Femur (tissue), 1 donor: ENCODE measurements around the gene RPS6KB2.
"Not testable (repeated sequence)": the region's sequence is repeated elsewhere in the genome, so short reads cannot be mapped to it uniquely, and the experiment has no call there.

Experiments
- DNase-seq: peaks from one replicate; pipeline ENCODE4 v3.0.0-alpha.2; 2017

Gene RPS6KB2

DNA sequence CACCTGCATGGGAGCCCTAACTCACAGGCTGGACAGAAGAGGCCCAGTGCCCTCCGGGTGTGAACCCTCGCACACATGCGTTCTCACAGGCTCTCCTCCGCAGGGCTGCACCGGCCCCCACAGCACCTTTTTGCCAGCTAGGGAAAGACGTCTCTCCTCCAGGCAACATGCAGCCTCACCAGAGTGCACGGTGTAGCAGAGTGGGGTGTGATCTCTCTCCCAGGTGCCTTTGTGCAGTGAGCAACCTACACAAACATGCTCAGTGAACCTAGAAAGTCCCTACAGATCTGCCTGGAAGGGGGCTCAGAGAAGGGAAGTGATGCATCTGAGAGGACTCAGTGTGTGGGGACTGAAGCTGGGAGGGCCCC is 16.5 kb upstream of the RPS6KB2 start:
- no peak for DNase-seq

DNA sequence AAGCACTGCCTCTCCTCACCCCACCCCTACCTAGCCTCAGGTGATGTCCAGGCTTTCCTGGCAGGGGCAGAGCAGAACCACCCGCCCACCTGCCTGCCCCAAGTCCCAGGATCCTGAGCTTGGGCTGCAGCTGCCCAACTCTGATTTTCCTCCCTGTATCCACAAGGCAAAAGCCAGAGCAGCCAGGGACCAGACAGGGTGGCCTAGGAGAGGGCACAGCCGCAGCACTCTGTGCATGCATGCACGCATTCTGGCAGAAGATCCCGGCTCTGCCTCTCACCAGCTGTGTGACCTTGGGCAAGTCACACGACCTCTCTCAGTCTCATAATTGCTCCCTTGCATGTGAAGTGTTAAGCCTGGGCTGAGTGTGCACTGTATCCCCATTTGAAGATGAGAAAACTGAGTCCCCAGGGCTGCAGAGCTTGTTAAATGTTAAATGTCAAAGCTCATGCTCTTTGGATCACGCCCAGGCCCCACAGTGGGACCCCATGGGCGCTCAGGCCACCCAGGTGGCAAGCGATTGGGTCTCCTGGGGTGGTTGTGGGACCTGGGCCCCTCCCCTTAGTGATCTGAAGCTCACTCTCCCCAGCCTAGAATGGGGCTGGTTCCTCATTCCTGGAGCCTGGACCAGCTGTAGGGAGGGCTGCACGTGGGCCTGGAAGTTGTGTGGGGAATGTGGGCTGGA is 15.7 kb upstream of the RPS6KB2 start:
- no peak for DNase-seq

DNA sequence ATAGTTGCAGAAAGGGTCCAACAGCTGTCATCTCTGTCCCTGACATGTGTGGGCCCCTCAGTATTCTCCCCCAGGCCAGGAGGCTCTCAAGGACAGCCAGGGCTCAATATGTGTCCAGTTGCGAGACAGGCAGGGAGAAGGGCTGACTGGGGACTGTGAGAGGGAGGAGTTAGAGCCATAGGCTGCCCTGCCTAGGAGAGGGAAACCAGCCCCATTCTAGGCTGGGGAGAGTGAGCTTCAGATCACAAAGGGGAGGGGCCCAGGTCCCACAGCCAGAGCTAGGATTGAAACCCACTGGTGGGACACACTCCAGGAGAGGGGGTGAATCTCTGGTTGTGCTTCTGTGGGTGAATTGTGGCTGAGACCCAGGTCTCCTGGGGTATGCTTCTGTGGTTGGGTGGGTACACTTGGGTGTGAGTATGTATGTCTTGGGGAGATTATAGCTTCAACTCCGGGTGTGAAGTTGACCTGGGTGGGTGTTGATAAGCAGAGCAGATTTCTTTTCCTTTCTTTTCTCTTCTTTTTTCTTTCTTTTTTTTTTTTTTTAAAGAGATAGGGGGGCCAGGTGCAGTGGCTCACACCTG is 14.9 kb upstream of the RPS6KB2 start:
- no peak for DNase-seq

DNA sequence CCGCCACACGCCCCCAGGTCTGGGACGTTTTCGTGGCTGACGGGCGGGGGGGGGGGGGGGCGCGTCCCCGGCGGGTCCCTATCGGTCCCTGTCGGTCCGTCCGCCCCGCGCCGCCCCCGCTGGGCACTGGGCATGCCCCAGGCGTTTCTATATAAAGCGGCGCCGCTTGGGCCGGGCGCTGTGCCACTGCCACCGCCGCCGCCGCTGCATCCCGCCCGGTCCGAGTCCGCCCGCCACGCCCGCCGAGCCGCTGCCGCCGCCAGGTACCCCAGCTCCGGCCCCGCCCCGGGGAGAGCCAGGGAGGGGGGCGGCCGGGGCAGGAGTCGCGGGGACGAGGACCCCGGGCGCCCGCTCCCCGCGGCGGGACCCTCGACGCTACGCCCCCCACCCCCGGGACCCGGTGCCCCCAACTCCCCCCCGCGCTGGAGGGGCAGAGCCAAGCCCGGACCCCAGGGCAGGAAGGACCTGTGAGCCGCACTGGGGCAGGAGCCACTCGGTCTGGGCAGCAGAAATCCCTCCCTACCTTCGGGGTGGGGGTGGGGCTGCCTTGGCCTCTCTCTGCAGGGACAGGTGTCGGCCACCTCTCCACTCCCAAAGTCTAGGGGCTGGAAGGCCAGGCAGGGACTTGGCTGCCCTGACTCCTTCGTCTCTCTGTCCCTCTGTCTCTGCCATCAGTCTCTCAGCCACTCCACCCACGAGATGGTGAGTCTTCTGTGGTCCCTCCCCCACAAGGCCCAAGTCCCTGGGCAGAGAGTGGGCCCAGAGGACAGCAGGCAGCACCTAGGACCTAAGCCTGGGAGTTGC is 12.6 kb upstream of the RPS6KB2 start, which contains the start of gene CARNS1:
Gene CARNS1 (plus strand): TSS at position 178 of the 804 bp plus-strand sequence. CDS start 522 bp downstream, at position 700.
- DNase-seq: no peak

DNA sequence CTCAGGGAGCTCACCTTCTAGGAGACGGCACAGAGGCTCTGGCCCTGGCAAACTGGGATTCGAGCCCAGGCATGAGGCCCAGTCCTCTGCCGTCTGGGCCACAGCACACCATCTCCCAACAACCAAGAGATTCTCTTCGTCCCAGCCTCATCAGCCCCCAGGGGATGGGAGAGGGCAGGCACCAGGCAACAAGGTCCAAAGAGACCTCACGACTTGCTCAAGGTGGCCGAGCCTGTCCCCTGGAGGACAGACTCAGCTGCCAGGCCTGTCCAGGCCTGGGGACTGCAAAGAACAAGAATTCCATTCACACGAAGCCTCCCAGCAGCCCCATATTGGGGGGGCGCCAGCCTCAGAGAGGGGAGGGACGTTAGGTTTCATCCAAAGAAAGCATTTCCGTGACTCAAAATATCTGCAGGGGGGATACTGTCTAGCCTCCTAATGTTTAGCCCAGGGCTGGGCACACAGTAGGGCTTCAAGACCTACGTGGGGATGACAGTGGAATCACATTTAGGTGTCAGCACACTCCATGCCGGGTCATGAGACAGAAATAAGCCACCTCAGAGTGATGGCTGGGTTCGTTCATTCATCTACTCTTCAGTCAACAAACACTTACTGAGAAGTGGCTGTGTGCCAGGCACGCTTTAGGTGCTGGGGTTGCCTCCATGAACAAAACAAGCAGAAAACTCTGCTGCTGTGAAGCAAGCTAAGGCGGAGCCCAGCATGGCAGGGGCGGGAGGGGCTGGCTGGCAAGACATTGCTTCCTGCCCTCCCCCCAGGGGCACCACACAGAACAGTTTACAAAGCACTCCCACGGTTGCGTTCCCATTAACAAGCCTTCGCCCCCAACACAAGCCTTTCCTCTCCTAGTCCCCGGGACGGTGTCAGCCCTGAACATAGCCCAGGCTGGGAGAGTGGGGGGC is 11.6 kb upstream of the RPS6KB2 start:
- peak; percentile 60 for DNase-seq

DNA sequence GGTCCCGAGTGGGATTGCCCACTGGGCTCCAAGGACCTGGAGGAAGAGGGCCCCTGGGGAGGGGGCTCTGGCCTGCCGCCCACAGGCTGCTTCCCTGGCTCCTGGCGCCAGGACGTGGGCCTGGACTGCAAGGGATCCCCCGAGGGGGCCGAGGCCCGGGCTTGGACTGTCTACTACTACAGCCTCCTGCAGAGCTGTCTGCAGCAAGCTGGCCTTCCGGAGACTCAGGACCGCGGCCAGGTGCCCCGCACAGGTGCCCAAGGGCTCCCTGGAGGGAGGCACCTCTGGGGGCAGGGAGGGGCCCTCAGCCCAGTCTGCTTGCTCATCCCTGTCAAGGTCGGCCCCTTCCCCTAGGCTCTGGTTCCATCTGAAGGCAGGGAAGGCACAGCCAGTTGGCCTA is 10.9 kb upstream of the RPS6KB2 start:
- no peak for DNase-seq

DNA sequence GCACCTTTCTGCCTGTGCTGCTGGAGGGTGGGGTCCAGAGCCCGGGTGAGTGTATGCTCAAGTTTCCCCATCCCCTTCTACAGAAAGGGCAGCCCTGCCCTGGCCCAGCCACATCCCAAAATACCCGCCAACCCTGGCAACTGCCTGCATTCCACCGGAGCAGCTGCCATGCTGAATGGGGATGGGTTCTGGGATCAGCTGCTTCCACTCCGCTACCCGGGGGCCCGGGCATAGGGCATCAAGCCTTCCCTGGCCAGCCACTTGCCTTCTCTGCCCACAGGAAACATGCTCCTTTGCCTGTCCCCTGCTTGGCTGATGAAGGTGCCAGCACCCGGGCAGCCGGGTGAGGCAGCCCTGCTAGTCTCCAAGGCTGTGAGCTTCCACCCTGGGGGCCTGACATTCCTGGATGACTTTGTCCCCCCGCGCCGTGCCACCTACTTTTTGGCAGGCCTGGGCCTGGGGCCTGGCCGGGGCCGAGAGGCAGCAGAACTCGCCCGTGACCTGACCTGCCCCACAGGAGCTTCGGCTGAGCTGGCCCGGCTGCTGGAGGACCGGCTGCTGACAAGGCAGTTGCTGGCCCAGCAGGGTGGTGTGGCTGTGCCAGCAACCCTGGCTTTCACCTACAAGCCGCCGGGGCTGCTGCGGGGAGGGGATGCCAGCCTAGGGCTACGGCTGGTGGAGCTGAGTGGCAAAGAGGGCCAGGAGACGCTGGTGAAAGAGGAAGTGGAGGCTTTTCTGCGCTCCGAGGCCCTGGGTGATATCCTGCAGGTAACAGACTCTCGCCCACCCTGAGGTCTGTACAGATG is 9.6 kb upstream of the RPS6KB2 start:
- DNase-seq: peak; percentile 85

DNA sequence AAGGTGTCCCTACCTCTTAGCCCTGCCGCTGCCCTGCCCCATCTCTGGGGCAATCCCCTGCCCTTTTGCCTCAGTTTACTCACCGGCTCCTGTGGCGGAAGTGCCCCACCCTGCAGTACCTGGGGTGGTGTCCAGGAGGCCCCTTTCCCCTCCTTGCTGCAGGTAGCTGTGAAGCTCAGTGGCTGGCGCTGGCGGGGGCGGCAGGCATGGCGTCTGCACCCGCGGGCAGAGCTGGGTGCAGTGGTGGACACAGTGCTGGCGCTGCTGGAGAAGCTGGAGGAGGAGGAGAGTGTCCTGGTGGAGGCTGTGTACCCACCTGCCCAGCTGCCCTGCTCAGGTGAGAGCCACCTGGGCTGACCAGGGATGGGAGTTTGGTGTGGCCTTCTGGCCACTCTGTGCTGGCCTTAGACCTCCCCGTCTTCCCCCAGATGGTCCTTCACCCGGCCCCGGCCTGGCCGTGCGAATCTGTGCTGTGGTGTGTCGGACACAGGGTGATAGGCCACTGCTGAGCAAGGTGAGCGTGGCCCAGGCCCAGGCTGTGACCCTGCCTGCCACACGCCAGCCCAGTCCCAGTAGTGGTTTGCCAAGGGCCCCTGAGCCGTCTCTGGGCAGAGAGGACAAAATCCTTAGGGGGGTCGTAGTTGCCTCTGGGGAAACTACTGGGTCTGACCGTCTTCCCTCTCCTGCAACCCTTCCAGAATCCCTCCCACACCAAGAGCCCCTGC is 8.8 kb upstream of the RPS6KB2 start:
- no peak for DNase-seq

DNA sequence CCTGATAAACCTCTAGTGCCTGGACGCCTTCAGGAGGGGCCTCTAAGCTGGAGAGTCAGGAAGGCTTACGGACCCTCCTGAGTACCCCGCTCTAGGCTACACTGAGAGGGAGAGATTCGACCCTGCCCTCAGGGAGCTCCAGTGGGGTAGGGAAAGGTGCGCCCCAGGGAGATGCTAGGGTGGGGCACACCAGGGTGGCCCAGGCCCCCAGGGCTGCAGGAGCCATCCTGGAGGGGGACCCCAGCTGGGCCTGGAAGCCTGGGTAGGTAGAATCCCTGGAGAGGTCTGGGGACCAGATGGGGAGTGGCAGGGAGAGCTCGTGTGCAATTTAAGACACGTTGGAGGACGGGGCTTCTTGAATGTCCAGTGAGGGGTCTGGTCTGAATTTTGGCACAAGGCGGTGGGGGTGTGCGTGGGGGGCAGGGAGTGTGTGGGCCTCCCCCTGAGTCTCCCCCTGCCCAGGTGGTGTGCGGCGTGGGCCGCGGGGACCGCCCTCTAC is 8.1 kb upstream of the RPS6KB2 start:
- no peak for DNase-seq

DNA sequence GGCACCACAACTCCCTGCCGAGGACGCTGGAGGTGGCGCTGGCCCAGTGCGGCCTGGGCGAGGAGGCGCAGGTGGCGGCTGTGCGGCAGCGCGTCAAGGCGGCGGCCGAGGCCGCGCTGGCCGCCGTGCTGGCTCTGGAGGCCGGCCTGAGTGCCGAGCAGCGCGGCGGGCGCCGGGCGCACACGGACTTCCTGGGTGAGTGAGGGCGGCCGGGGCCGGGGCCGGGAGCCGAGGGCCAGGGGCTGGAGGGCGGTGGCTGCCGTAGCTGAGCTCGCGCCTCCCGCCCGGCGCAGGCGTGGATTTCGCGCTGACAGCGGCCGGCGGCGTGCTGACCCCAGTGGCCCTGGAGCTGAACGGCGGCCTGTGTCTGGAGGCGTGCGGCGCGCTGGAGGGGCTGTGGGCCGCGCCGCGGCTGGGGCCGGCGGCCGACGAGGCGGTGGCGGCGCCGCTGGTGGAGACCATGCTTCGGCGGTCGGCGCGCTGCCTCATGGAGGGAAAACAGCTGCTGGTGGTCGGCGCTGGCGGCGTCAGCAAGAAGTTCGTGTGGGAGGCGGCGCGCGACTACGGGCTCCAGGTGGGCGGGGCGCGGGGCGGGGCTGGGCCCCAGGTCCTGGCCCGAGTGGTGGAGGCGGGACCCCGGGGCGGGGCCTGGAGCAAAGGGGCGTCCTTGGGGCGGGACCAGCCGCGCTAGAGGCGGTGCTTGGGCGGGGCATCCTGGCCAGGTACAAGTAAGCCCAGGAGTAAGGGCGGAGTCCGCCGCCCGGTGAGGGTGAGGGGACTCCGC is 7.5 kb upstream of the RPS6KB2 start:
- DNase-seq: peak; percentile 97

DNA sequence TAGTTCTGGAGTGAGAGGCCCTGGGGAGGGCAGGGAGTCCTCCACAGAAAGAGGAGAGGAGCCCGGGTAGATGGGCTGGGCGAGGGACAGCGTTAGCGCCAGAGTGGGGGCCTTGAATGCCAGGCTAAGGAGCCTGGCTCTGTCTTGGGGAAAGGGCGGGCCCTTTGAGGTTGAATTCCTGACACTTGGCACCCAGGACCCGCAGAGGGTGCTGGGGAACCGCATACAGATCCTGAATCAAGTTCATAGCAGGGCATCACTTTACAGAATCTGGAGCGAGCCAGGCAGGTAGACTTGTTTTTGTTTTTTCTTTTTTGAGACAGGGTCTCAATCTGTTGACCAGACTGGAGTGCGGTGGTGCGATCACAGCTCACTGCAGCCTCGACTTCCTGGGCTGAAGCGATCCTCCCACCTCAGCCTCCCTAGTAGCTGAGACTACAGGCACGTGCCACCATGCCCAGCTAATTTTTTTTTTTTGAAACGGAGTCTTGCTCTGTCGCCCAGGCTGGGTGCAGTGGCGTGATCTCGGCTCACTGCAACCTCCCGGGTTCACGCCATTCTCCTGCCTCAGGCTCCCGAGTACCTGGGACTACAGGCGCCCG is 6.8 kb upstream of the RPS6KB2 start:
- no peak for DNase-seq

DNA sequence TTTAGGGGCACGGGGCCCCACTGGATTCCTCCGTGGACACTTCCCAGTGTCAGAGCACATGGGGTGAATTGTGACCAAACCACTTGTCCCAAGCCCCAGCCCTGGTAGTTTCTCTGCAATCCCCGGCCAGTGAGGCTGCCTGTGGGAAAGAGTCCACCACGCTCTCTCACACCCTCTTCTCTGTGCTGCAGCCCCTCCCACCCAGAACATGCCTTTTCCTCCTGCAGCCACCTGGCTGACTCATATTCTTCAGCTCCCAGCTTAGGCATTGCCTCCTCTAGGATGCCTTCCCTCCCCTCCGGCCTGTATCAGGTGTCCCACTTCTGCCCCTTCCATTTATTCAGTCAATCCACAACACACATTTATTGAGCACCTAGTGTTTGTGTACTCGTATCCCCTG is 5.4 kb upstream of the RPS6KB2 start:
- no peak for DNase-seq

DNA sequence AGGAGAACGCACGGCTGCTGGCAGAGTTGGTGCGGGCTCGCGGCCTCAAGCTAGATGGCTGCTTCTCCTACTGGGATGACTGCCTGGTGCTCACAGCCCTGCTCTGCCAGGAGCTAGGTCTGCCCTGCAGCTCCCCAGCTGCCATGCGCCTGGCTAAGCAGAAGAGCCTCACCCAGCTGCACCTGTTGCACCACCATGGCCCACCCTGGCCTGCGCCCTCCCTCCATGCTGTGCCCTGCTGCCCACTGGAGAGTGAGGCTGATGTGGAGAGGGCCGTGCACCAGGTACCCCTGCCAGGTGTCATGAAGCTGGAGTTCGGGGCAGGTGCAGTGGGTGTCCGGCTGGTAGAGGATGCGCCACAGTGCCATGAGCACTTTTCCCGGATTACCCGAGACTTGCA is 4.8 kb upstream of the RPS6KB2 start:
- DNase-seq: no peak

DNA sequence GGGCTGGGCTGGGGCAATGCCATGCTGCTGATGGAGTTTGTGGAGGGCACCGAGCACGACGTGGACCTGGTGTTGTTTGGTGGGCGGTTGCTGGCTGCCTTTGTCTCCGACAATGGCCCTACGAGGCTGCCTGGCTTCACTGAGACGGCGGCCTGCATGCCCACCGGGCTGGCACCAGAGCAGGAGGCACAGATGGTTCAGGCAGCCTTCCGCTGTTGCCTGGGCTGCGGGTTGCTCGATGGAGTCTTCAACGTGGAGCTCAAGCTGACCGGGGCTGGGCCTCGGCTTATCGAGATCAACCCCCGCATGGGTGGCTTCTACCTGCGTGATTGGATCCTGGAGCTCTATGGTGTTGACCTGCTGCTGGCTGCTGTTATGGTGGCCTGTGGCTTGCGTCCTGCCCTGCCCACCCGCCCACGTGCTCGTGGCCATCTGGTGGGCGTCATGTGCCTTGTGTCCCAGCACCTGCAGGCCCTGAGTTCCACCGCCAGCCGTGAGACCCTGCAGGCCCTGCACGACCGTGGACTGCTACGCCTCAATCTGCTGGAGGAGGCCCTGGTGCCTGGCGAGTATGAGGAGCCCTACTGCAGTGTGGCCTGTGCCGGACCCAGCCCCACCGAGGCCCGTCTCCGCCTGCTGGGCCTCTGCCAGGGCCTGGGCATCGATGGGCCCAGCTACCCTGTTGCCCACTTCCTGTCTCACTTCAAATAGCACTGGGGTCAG is 4.2 kb upstream of the RPS6KB2 start:
- DNase-seq: no peak

DNA sequence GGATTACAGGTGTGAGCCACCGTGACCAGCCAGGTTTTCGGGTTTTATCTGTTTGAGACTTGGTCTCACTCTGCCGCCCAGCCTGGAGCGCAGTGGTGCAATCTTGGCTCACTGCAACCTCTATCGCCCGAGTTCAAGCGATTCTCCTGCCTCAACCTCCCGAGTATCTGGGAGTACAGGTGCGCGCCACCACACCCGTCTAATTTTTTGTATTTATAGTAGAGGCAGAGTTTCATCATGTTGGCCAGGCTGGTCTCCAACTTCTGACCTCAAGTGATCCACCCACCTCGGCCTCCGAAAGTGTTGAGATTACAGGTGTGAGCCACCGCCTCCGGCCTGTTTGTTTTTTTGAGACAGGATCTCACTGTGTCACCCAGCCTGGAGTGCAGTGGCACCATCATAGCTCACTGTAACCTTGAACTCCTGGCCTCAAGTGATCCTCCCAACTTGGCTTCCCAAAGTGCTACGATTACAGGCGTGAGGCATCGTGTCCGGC is 882 bp upstream of the RPS6KB2 start:
- DNase-seq: not testable (repeated sequence)

DNA sequence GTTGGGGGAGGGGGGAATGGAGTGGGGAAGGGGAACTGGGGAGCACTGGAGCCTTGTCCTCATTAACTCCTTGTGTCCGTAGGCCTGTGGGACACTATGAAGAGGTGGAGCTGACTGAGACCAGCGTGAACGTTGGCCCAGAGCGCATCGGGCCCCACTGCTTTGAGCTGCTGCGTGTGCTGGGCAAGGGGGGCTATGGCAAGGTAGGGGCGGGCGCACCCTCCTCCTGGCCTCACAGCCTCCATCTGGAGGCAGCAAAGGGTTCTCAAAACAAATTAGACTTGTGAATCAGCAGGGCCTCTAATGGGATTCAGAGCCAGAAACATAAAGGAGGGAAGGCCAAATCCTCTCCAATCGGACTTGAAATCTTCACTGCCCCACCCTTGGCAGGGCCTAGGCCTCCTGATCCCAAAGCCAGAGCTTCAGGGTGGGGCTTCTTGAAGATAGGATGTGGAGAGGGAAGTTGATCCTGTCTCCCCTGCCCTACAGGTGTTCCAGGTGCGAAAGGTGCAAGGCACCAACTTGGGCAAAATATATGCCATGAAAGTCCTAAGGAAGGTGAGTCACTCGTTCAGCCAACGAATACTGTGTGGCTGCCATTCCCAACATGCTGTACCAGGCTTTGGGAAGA is 859 bp downstream of the RPS6KB2 start:
- DNase-seq: no peak

DNA sequence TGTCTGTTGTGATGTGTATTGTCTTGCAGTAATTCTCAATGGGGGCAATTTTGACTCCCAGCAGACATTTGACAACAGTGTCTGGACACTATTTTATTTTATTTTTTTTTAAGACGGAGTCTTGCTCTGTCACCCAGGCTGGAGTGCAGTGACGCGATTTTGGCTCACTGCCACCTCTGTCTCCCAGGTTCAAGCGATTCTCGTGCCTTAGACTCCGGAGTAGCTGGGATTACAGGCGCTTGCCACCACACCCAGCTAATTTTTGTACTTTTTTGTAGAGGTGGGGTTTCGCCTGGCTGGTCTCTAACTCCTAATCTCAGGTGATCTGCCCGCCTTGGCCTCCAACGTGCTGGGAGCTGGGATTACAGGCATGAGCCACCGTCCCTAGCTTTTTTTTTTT is 1.4 kb downstream of the RPS6KB2 start:
- no peak for DNase-seq
